DND-41 (cell line): ENCODE results near the gene SYTL4.
A peak's percentile ranks its signal among the peaks of the same experiment; 100 is the strongest.
"Not testable (repeated sequence)": the region's sequence is repeated elsewhere in the genome, so short reads cannot be mapped to it uniquely, and the experiment has no call there.

Source experiments
- ATAC-seq: fragments of 200-7000 bp; cut with Tn5 transposase; 3 replicates; pipeline ENCODE4 v1.9.1; 2021; ENCODE audit warnings: low read depth; ENCODE audit not compliant: insufficient read depth
- DNase-seq: peaks from one replicate; pipeline ENCODE4 v3.0.0-alpha.2; 2020
- H2AFZ ChIP-seq: 2 replicates; pipeline ENCODE4 v1.6.0; 2012; ENCODE audit warnings: low read depth, low read length
- H3K27ac ChIP-seq: 2 replicates; pipeline ENCODE4 v1.5.1; 2012; ENCODE audit warnings: low read length, inconsistent platforms
- H3K27me3 ChIP-seq: fragments of 200-600 bp; sonication (generic); 2 replicates; pipeline ENCODE4 v1.6.0; 2012; ENCODE audit warnings: low read length, mild to moderate bottlenecking, inconsistent platforms; ENCODE audit not compliant: insufficient read depth, poor library complexity
- H3K36me3 ChIP-seq: 2 replicates; pipeline ENCODE4 v1.5.1; 2012; ENCODE audit warnings: low read length, inconsistent platforms; ENCODE audit not compliant: insufficient read depth
- H3K4me1 ChIP-seq: 2 replicates; pipeline ENCODE4 v1.5.1; 2012; ENCODE audit warnings: mild to moderate bottlenecking, low read length; ENCODE audit not compliant: insufficient read depth
- H3K4me2 ChIP-seq: 2 replicates; pipeline ENCODE4 v1.6.0; 2012; ENCODE audit warnings: mild to moderate bottlenecking, moderate library complexity, low read length, inconsistent platforms; ENCODE audit not compliant: insufficient read depth
- H3K4me3 ChIP-seq, 2 experiments: fragments of 200-600 bp in 1 of 2; shearing (Covaris generic) in 1 of 2; 2 replicates each; pipeline ENCODE4 v1.5.1; 2012 to 2016; ENCODE audit warnings: inconsistent platforms in 2 of 2, low read length in 2 of 2, mild to moderate bottlenecking in 2 of 2, low read depth in 1 of 2, moderate library complexity in 1 of 2
- H3K79me2 ChIP-seq: 2 replicates; pipeline ENCODE4 v1.6.0; 2012; ENCODE audit warnings: low read length, inconsistent platforms; ENCODE audit not compliant: insufficient read depth
- H3K9ac ChIP-seq: 2 replicates; pipeline ENCODE4 v1.6.0; 2012; ENCODE audit warnings: low read depth, mild to moderate bottlenecking, inconsistent platforms, low read length, moderate library complexity
- H3K9me3 ChIP-seq: 2 replicates; pipeline ENCODE4 v1.5.1; 2012; ENCODE audit warnings: low read length, moderate library complexity, mild to moderate bottlenecking, inconsistent platforms; ENCODE audit not compliant: insufficient read depth, severe bottlenecking
- H4K20me1 ChIP-seq: 2 replicates; pipeline ENCODE4 v1.6.0; 2012; ENCODE audit warnings: low read length; ENCODE audit not compliant: insufficient read depth
- CTCF ChIP-seq: IDR thresholded peaks from 2 replicates; pipeline ENCODE4 v1.5.1; 2012; ENCODE audit warnings: borderline replicate concordance, low read length, moderate library complexity, mild to moderate bottlenecking; ENCODE audit not compliant: poor library complexity, severe bottlenecking; ENCODE audit errors: extremely low read depth
- EZH2 ChIP-seq: IDR thresholded peaks from 3 replicates; pipeline ENCODE4 v1.6.1; 2012; ENCODE audit warnings: borderline replicate concordance, low read depth, mild to moderate bottlenecking, moderate library complexity, low read length, inconsistent platforms; ENCODE audit not compliant: severe bottlenecking

Gene SYTL4

DNA sequence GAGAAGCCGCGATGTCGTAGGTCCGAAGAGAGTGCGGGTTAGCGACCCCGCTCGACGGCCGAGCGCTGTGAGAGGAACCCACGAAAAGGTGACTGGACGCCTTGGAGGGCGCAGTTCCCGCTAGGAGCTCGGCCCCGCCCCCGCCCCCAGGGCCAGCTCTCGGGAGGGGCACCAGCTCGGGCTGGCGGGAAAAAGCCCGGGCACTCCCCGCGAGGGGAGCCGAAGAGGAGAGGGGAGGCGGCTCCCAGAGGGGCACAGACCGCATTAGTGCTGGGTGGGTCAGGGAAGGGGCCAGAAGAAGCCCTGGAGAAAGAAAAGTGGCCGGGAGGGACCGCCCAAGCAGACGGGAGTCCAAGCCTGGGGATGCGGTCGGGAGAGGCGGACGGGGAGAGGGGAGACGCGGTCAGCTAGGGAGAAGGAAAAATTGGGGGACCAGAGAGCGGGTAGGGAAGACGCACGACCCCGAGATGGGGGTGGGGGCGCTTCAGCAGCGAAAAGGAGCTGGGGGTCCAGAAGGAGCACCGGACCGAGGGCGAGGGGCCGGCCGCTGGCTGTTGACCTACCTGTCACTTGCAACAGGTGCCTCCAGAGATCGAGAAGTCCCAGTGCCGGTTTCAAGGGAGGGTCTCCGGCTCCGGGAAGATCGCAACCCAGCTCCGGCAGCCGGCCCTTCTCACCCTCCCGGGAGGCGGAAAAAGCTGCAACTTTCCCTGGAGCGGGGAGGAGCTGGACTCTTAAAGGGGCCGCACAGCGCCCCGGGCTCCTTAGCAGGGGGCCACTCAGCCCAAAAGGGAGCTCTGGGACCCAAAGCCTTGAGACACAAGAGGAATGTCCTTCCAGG is at the start of gene SYTL4:
Gene SYTL4, minus strand, starts transcription at position 681 of the 841 bp plus-strand sequence. CDS start 30,084 bp downstream, outside the sequence.
- H4K20me1 ChIP-seq: no peaks in the 10 kb centered on the region
- H3K4me2 ChIP-seq: no peak within 1 kb of the TSS
- no peak within 1 kb of the TSS for H3K27ac ChIP-seq
- no peaks in the 10 kb centered on the region for H3K36me3 ChIP-seq
- H3K4me3 ChIP-seq: no peak within 1 kb of the TSS
- no peak within 1 kb of the TSS for H2AFZ ChIP-seq
- no peak for TF ChIP-seq EZH2
- no peak for TF ChIP-seq CTCF
- no peaks in the 10 kb centered on the region for H3K9me3 ChIP-seq
- ATAC-seq (no peak), DNase-seq (no peak)
- H3K9ac ChIP-seq: no peak within 1 kb of the TSS
- no peaks in the 10 kb centered on the region for H3K4me1 ChIP-seq
- H3K27me3 ChIP-seq: no peaks in the 10 kb centered on the region
- H3K79me2 ChIP-seq: no peaks in the 10 kb centered on the region

GRCh38 chrX:100769439-100769838 is 37.5 kb upstream of the SYTL4 start:
- not testable (repeated sequence) for DNase-seq, H4K20me1 ChIP-seq, H3K79me2 ChIP-seq, H3K27me3 ChIP-seq, ATAC-seq, H3K27ac ChIP-seq, H3K9me3 ChIP-seq, H3K36me3 ChIP-seq, H3K4me1 ChIP-seq, H2AFZ ChIP-seq, H3K4me3 ChIP-seq, H3K9ac ChIP-seq, H3K4me2 ChIP-seq

DNA sequence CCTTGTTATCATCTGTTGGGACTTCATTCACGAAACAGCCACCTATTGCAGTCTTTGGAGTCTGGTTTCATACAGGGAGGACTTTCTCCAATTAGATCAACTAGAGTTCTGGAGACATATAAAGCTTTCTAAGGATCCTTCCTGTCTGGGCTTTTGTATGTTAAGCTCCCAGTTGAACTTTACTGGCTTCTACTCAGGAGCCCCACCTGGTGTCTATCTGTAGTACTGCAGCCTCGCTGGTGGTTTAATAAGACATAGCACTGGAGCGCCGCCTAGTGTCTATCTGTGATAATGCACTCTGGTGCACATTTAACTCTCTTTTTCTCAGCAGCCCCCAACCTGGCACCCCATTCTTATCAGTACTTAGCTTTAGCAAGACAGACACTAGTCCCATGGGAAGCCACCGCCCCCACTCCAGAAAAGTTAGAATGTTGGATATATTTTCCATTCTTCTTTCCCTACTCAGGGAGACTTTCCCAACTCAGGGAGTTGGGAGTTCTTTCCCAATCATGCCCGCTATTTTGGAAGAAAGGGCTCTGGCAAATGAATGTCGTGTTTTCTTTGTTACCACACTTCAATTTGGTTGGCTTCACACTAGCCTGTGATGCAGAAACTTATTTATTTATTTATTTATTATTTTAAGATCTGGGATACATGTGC is 36.9 kb upstream of the SYTL4 start:
- no peaks in the 10 kb centered on the region for H3K79me2 ChIP-seq
- no peaks in the 10 kb centered on the region for H3K4me1 ChIP-seq
- peak; percentile 58 for ATAC-seq
- H3K27ac ChIP-seq: no peak overlapping the region
- DNase-seq: peak; percentile 81
- TF ChIP-seq EZH2 (no peak), CTCF (peak; percentile 96)
- no peaks in the 10 kb centered on the region for H4K20me1 ChIP-seq
- no peaks in the 10 kb centered on the region for H3K9me3 ChIP-seq
- H2AFZ ChIP-seq: no peak overlapping the region
- H3K4me3 ChIP-seq: no peak overlapping the region
- H3K4me2 ChIP-seq: no peak overlapping the region
- no peaks in the 10 kb centered on the region for H3K27me3 ChIP-seq
- no peaks in the 10 kb centered on the region for H3K36me3 ChIP-seq
- no peak overlapping the region for H3K9ac ChIP-seq

DNA sequence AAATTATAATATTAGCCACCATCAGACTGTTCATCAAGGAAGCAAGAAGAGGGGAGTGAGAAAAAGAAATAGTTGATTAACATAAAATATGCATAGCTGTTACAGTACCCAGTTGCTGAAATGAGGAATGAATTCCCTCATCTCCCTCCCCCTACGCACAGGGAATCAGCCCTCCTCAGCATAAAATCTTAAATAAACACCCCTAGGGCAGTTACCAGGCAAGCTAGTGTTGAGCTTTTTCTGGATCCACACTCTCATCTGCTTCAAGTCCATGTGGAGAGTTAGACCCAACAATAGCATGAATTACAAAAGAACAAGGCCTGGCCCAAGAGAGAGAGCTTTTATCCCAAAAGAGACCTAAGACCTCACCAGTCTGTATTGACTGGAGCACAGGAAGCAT is 19.0 kb upstream of the SYTL4 start:
- no peak for TF ChIP-seq CTCF

More for the DNA sequence above, 19.0 kb upstream of the SYTL4 start:
- Histone ChIP-seq H3K4me2 (no peak overlapping the region), H3K9ac (no peak overlapping the region), H4K20me1 (no peaks in the 10 kb centered on the region), H3K27ac (no peak overlapping the region), H2AFZ (no peak overlapping the region), H3K4me1 (no peaks in the 10 kb centered on the region), H3K79me2 (no peaks in the 10 kb centered on the region), H3K4me3 (no peak overlapping the region), H3K27me3 (no peaks in the 10 kb centered on the region), H3K9me3 (no peaks in the 10 kb centered on the region), H3K36me3 (no peaks in the 10 kb centered on the region)
- DNase-seq (no peak), ATAC-seq (no peak)
